HG02885 (cell line): Measurements from ENCODE around the gene LCE1B.

ENCODE experiments used
- ATAC-seq: cut with Tn5 transposase; IDR thresholded peaks from one replicate; pipeline ENCODE4 v1.9.1; 2021; ENCODE audit warnings: mild to moderate bottlenecking; ENCODE audit not compliant: unreplicated experiment, poor library complexity

Gene LCE1B

DNA sequence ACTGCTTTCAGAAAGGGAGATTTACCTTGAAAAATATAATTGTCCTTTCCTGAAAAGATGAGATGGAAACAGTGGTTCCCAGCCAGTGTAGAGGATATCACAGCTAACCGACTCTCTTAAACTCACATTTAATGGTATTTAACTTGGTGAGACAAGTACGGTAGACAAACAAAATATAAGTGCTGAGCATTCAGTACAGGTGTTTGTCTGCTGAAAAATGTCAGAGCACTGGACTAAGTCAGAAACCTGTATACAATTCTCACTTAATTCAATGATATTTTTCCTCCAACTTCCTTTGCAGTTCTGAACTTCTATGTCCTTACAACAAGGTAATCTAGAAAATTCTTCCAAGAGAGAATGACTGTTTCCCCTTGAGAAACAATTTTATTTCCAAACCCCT lies at the start of gene LCE1B:
TSS of gene LCE1B (plus strand) at position 301 of the 400 bp plus-strand sequence. CDS start 476 bp downstream, outside the sequence.
- ATAC-seq, result no peak

DNA sequence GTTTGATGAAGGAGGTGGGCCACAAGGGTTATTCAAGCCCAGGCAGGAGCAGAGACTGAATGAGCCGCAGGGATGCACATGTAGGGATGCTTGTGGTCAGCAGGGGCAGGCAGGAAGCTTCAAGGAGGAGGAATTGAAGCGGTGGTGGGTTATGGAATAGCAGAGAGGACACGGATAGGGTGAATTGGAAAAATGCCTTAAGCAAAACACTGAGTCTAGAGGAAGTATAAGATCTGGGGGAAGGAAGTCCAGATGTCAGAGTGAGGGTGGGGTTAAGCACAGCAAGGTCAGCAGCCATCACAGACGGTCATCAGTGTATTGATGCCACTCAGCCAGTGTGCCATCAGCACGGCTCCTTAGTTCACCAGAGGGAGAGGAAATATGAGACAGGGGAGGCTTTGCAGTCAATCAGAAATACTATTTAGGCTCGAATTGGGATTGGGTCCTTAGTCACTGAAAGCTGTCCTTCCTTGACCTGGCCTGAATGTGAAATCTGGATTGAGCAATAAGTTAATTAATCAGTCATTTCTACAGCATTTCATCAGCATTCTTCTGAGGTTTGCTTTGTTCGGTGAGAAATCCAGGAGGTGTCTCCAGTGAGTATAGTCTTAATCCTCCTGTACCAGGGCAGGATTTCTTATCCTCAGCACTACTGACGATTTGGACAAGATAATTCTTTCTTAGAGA lies 42.8 kb upstream of the LCE1B start:
- no peak for ATAC-seq

DNA sequence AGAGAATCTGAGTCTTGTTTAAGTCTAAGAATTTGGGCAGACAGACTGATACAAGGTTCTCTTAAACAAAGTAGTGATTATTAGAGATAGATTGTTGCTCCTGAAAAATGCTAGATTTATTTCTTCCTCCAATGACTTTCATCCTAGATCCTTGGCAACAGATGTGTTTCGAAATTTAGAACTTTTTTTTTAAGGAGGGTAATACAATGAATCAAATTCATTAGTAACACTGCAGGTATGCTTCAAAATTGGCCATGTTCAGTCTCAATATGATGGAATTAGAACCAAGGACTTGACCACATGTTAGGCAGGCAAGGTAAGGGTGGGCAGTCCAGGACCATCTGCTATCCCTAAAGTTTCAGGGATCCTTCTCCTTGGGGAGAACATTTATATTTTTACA lies 41.4 kb upstream of the LCE1B start:
- ATAC-seq, result no peak

DNA sequence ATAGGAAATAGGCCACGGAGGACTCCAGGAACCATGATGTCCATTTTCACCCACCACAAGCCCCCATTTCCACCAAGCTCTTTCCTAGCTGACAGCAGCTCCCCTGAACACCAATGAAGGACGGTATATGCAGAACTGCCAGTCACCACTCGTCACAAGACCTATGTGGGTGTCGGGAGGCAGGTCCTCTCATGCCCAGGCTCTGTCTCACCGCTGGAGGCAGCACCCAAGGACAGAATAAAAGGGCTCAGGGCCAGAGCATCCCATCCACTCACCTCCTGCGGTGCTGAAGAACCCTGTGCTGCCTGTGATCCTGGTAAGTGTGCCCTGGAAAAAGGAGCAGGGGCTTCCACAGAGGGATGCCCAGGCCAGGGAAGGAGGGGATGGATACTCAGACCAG lies 36.9 kb upstream of the LCE1B start, which contains the start of gene LCE1F:
TSS of gene LCE1F (plus strand) at position 266 of the 400 bp plus-strand sequence. CDS start 1,232 bp downstream, outside the sequence.
- ATAC-seq, result no peak

- ATAC-seq, result no peak
These were observed 35.4 kb upstream of the LCE1B start for GRCh38 chr1:152776361-152776760.

GRCh38 chr1:152777510-152778137 lies 34.1 kb upstream of the LCE1B start:
- no peak for ATAC-seq

DNA sequence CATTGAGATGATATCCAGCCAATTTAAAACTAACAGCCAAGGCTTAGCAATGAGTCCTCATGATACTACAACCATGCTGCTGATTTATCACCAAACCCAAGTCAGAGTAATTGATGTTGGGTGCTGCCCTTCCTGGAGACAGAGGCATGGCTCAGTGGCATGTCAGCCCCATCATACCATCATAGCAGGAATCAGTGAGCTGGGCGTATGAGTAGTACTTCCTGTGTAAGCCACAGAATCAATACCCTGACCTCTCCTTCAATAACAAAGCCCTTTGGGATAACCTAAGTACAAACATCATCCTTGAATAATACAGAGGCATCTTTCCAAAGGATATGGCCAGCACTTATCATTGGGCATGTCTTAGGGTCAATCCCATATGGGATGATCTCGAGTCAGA lies 28.7 kb upstream of the LCE1B start:
- ATAC-seq, result no peak

- ATAC-seq, result no peak
These were observed 25.7 kb upstream of the LCE1B start, which contains the start of gene LCE1E for GRCh38 chr1:152786077-152786476. Gene LCE1E (plus strand): TSS chr1:152786257. CDS start chr1:152787300, 1,043 bp downstream.

DNA sequence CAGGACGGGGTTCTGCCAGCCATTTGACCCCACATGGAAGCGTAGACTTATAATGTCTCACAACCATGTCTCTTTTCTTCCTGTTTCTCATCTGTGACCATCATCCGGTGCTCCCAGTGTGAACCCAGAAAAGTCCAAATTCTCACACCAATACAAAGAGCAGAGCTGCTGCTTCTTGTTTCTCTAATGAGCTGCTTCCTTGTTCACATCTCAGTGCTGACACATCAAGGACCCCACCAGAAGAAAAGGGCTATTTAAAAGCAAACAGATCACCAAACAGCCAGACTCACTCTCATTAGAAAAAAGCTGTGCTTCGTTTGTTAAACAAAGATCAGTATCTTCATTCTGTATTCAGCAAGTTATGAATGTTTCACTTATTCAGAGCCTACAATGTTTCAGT lies 16.1 kb upstream of the LCE1B start:
- ATAC-seq, result no peak

GRCh38 chr1:152796421-152796820 lies 15.3 kb upstream of the LCE1B start, which contains the start of gene LCE1D:
Gene LCE1D (plus strand): TSS chr1:152796721. CDS start chr1:152797795, 1,074 bp downstream.
- ATAC-seq, result no peak

- no peak for ATAC-seq
These were observed 10.4 kb upstream of the LCE1B start for GRCh38 chr1:152801333-152801732.

DNA sequence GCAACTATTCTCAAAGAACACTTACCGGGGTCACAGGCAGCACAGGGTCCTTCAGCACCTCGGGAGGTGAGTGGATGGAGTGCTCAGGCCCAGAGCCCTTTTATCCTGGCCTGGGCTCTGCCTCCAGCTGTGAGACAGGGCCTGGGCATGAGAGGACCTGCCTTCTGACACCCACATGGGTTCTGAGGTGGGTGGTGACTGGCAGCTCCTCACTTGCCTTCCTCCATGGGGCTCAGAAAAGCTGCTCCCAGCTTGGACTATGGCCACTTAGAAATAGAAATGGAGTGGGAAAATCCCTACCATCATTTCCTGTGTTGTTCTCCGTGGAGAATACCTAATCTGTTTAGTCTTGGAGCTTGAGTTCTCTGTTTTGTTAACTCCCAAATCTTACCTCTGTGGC lies 5.2 kb upstream of the LCE1B start, which contains the start of gene LCE1C:
TSS of gene LCE1C (minus strand) at position 76 of the 400 bp plus-strand sequence. CDS start 1,173 bp downstream, outside the sequence.
- ATAC-seq, result no peak

DNA sequence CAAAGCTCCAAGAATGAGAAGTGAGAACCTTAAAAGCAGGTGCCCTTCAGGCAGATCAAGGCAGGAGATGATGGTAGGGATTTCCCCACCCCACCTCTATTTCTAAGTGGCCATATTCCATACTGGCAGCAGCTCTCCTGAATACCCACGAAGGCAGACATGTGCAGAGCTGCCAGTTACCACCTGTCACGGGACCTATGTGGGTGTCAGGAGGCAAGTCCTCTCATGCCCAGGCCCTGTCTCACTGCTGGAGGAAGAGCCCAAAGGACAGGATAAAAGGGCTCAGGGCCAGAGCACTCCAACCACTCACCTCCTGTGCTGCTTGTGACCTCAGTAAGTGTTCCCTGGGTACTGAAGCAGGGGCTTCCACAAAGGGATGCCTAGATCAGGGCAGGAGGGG lies 721 bp upstream of the LCE1B start:
- no peak for ATAC-seq

- no peak for ATAC-seq
These were observed 5.5 kb downstream of the LCE1B start for GRCh38 chr1:152817309-152817708.

DNA sequence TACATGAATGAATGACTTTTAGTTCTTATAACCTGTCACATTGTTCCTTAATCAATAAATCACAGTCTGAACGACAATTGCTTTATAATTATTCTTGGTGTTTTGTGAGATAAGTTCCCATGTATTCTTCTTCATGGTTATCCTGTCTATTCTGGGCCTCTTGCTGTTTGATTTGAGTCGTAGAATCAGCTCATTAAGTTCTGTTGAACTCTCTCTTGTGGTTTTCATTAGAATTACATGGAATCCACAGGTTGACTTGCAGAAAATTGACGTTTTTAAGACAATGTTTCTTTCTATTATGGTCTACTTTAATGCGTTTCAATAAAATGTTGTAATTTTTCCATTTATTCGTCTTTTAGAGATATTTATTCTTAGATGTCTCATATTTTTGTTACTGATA lies 11.5 kb downstream of the LCE1B start:
- no peak for ATAC-seq

GRCh38 chr1:152824964-152825363 lies 13.2 kb downstream of the LCE1B start:
- no peak for ATAC-seq

GRCh38 chr1:152827173-152827572 lies 15.4 kb downstream of the LCE1B start, which contains the start of gene LCE1A:
Gene LCE1A (plus strand): TSS chr1:152827473. CDS start chr1:152827473, 0 bp downstream.
- no peak for ATAC-seq

- no peak for ATAC-seq
These were observed 25.1 kb downstream of the LCE1B start for GRCh38 chr1:152836870-152837269.

GRCh38 chr1:152842556-152842955 lies 30.8 kb downstream of the LCE1B start, which contains the start of gene LCE6A:
Gene LCE6A (plus strand): TSS chr1:152842856. CDS start chr1:152843521, 665 bp downstream.
- no peak for ATAC-seq

GRCh38 chr1:152855661-152856060 lies 43.9 kb downstream of the LCE1B start:
- no peak for ATAC-seq

DNA sequence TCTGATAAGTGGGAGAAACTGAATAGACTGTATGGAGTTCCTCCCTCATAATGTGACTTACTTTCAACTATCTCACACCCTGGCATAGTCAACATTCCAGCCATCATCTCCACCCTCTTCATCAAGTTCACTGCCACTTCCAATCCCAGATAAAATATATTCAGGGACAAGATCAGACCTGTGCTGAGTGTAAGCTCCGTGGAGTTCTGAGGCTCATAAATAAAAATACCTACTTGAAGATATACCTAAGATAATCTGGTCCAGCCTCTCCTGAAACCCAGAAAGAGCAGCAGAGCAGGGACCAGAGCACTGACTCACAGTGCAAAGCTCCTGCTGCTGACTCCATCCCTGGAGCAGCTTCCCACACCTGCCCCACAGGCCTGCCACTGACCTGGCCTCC lies 46.3 kb downstream of the LCE1B start:
- no peak for ATAC-seq
